Ovary (tissue), 9 donors: Measurements from ENCODE around the gene TMEM217. TPM values are rescaled to one million over a fixed set of nuclear protein-coding genes. Genes with fewer than 3 reads are reported as not detected.
"Not testable (repeated sequence)": the region's sequence is repeated elsewhere in the genome, so short reads cannot be mapped to it uniquely, and the experiment has no call there.

Source experiments
- DNase-seq, 5 donors: peaks; one replicate each; pipeline ENCODE4 v3.0.0-alpha.2; 2019 to 2020
- H3K27ac ChIP-seq, 2 donors: fragments of 200-600 bp; one replicate each; pipeline versions ENCODE4 v1.5.1 to v1.8.0; 2019 to 2022
- H3K27me3 ChIP-seq: fragments of 200-600 bp; one replicate; pipeline ENCODE4 v1.8.0; 2022
- H3K36me3 ChIP-seq: fragments of 200-600 bp; sonication (generic); one replicate; pipeline ENCODE4 v1.5.1; 2019
- H3K4me1 ChIP-seq: one replicate; pipeline ENCODE4 v1.8.1; 2013; ENCODE audit warnings: mild to moderate bottlenecking, moderate library complexity; ENCODE audit not compliant: insufficient read depth
- H3K4me3 ChIP-seq: fragments of 200-600 bp; sonication (generic); one replicate; pipeline ENCODE4 v1.5.1; 2017
- H3K9me3 ChIP-seq, 2 donors: fragments of 200-600 bp in 1 of 2; sonication (generic) in 1 of 2; one replicate each; pipeline versions ENCODE4 v1.5.1 to v1.8.1; 2013 to 2019; ENCODE audit warnings: mild to moderate bottlenecking in 1 of 2, moderate library complexity in 1 of 2
- EP300 ChIP-seq: sonication (generic); formaldehyde crosslinking; IDR thresholded peaks from one replicate; pipeline ENCODE4 v1.6.1; 2017; ENCODE audit warnings: antibody characterized with exemption
- POLR2A ChIP-seq: fragments of 450-650 bp; IDR thresholded peaks from one replicate; pipeline ENCODE4 v1.6.1; 2017; ENCODE audit warnings: antibody characterized with exemption, mild to moderate bottlenecking, moderate library complexity
- WGBS, 3 donors: extraction: QIAGEN DNeasy Blood & Tissue Kit in 1 of 3; methylation state at CpG; one replicate each; pipeline versions ENCODE4 v1.1.5 to v1.1.7; 2013 to 2017; 5-methylcytosine and 5-hydroxymethylcytosine counted together
- intact Hi-C, 4 donors: fragments of 100-400 bp; cut with DNase I; formaldehyde crosslinking; loops; one replicate each; pipeline versions ENCODE4 v1.11.0 to v1.15.1; 2022 to 2023
- polyA plus RNA-seq, 2 donors: library from polyadenylated mRNA; stranded (reverse); fragments of 200-250 nt in 1 of 2; fragments of 350-450 nt in 1 of 2; fragmentation: Illumina TruSeq in 1 of 2; extraction: RNeasy Lipid Tissue Mini Kit (QIAGEN cat#74804) in 1 of 2; gene quantifications; one replicate each; pipeline ENCODE4 v1.2.3, GENCODE V29; 2013 to 2014
- total RNA-seq, 7 donors: library from RNA; depleted of rRNA in 2 of 7; stranded (reverse); fragments of >200 nt in 2 of 7; fragmentation: NEBNext Ultra II Directional in 3 of 7; extraction: Animal tissue kit (Norgen Biotek cat#: 25700) in 3 of 7; gene quantifications; one replicate each; pipeline versions ENCODE4 v1.1.0 to v1.2.4, GENCODE V29; 2016 to 2023
- TF ChIP-seq, protein P1 (sequence below), 3 donors: fragments of 450-650 bp in 2 of 3; fragments of 200-600 bp in 1 of 3; IDR thresholded peaks; one replicate each; pipeline versions ENCODE4 v1.5.1 to v1.8.0; 2016 to 2022; ENCODE audit warnings: antibody characterized with exemption in 3 of 3, mild to moderate bottlenecking in 1 of 3
- donor health status: DM: no; HTN: no; CAD: no; lungs with moderate emphysema.
- donor health status: DM: no; HTN: no; CAD: no.
- donor health status: Bipolar disorder and iron deficiency.
- donor health status: DM: yes; HTN: yes; CAD: no.
- donor health status: DM: no; HTN: no; CAD: no.
- donor health status: DM: yes; HTN: yes; CAD: no.

Gene TMEM217
- total and polyA plus RNA-seq, 9 donors = 0.39 to 4.6 (median 1.5) TPM

- Histone ChIP-seq H3K4me3 (no peak overlapping the region), H3K4me1 (no peaks in the 10 kb centered on the region), H3K36me3 (no peaks in the 10 kb centered on the region), H3K27me3 (no peaks in the 10 kb centered on the region), H3K9me3 (no peaks in the 10 kb centered on the region), H3K27ac (no peak overlapping the region)
- DNase-seq = no peak
- intact Hi-C loops = no loop called here
- TF ChIP-seq POLR2A (no peak), EP300 (no peak)
- TF ChIP-seq, protein P1, sequence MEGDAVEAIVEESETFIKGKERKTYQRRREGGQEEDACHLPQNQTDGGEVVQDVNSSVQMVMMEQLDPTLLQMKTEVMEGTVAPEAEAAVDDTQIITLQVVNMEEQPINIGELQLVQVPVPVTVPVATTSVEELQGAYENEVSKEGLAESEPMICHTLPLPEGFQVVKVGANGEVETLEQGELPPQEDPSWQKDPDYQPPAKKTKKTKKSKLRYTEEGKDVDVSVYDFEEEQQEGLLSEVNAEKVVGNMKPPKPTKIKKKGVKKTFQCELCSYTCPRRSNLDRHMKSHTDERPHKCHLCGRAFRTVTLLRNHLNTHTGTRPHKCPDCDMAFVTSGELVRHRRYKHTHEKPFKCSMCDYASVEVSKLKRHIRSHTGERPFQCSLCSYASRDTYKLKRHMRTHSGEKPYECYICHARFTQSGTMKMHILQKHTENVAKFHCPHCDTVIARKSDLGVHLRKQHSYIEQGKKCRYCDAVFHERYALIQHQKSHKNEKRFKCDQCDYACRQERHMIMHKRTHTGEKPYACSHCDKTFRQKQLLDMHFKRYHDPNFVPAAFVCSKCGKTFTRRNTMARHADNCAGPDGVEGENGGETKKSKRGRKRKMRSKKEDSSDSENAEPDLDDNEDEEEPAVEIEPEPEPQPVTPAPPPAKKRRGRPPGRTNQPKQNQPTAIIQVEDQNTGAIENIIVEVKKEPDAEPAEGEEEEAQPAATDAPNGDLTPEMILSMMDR (IDR thresholded peaks at IDR 0.05) = no peak
Measured at GRCh38 chr6:37298958-37299357, 41.0 kb upstream of the TMEM217 start.

DNA sequence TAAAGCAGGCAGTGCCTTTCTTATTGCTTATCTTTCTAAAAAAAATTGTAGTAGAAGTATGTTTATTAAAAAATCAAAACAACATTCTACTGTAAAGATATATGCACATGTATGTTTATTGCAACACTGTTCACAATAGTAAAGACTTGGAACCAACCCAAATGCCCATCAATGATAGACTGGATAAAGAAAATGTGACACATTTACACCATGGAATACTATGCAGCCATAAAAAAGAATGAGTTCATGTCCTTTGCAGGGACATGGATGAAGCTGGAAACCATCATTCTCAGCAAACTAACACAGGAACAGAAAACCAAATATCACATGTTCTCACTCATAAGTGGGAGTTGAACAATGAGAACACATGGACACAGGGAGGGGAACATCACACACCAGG is 39.7 kb upstream of the TMEM217 start:
- H3K4me1 ChIP-seq, intact Hi-C loops, H3K36me3 ChIP-seq, H3K9me3 ChIP-seq, H3K4me3 ChIP-seq, DNase-seq, H3K27ac ChIP-seq, H3K27me3 ChIP-seq: not testable (repeated sequence)

GRCh38 chr6:37293426-37293825 is 35.5 kb upstream of the TMEM217 start:
- H3K27ac ChIP-seq = no peak overlapping the region
- TF ChIP-seq EP300 (no peak), POLR2A (no peak)
- TF ChIP-seq, protein P1 (IDR thresholded peaks at IDR 0.05) = no peak
- DNase-seq = no peak
- intact Hi-C loops = no loop called here
- H3K4me1 ChIP-seq = no peaks in the 10 kb centered on the region
- H3K9me3 ChIP-seq = no peaks in the 10 kb centered on the region
- H3K4me3 ChIP-seq = no peak overlapping the region
- H3K36me3 ChIP-seq = no peaks in the 10 kb centered on the region
- H3K27me3 ChIP-seq = no peaks in the 10 kb centered on the region

- no peak overlapping the region for H3K4me3 ChIP-seq
- intact Hi-C loops = no loop called here
- H3K27me3 ChIP-seq = no peaks in the 10 kb centered on the region
- no peak overlapping the region for H3K27ac ChIP-seq
- no peaks in the 10 kb centered on the region for H3K4me1 ChIP-seq
- TF ChIP-seq POLR2A (no peak), EP300 (no peak)
- TF ChIP-seq, protein P1 (IDR thresholded peaks at IDR 0.05) = no peak
- no peaks in the 10 kb centered on the region for H3K36me3 ChIP-seq
- no peak for DNase-seq
- WGBS, 3 donors = 88 to 95% (median 93%) methylated on average over 3 of the region's 3 CpGs
- no peaks in the 10 kb centered on the region for H3K9me3 ChIP-seq
Measured at GRCh38 chr6:37289931-37290330, 32.0 kb upstream of the TMEM217 start.

DNA sequence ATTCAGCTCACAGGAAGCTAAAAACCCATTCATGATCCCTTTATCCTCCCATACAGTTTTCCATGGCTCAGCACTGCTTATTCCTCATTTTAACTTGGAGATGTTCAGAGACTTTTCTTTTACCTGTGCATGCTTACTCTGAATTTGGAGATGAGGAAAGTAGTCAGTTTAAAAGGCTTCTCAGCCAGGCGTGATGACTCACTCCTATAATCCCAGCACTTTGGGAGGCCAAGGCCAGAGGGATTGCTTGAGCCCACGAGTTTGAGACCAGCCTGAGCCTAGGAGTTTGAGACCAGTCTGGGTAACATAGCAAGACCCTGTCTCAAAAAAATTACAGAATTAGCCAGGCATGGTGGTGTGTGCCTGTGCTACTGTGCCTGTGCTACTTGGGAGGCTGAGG is 30.3 kb upstream of the TMEM217 start:
- no peaks in the 10 kb centered on the region for H3K9me3 ChIP-seq
- WGBS, 3 donors = 37 to 53% (median 51%) methylated on average over 2 of the region's 2 CpGs
- TF ChIP-seq, protein P1 (IDR thresholded peaks at IDR 0.05) = no peak
- TF ChIP-seq POLR2A = no peak
- TF ChIP-seq EP300 = no peak
- H3K4me1 ChIP-seq = peaks cover 7% of the 10 kb centered on the region
- no peak for DNase-seq
- no peak overlapping the region for H3K27ac ChIP-seq
- H3K4me3 ChIP-seq = no peak overlapping the region
- intact Hi-C loops = no loop called here
- H3K27me3 ChIP-seq = no peaks in the 10 kb centered on the region
- H3K36me3 ChIP-seq = no peaks in the 10 kb centered on the region
